Measurements from ENCODE around the gene ERICH6B. TPM values are rescaled to one million over a fixed set of nuclear protein-coding genes. Genes with fewer than 3 reads are reported as not detected.

The ERICH6B gene
- total RNA-seq, 1 donor from 2014 or later: not detected

DNA sequence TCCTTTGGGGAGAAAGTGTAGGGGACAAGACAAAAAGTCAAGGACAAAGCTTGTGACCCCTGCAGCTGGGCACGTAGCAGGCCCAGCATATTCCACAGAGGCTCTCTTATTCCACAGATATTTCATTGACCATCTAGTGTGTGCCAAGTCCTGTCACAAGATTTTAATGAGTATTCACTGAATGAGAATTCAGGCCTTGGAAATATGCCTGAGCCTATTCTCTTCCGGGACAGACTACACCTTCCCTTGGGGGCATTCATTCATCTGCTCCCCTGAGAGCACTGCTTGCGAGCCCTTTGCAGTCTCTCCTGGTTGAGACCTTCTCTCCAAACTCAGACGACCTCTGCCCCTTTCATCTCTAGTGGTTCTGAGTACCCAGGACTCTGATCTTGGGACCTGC lies 25.5 kb downstream of the ERICH6B start:
- no peak overlapping the region for H3K27ac Mint-ChIP-seq
- no peaks in the 10 kb centered on the region for H3K36me3 Mint-ChIP-seq
- no peak overlapping the region for H3K4me3 Mint-ChIP-seq
- H3K27me3 Mint-ChIP-seq: peaks cover 15% of the 10 kb centered on the region
- TF ChIP-seq, protein P1, sequence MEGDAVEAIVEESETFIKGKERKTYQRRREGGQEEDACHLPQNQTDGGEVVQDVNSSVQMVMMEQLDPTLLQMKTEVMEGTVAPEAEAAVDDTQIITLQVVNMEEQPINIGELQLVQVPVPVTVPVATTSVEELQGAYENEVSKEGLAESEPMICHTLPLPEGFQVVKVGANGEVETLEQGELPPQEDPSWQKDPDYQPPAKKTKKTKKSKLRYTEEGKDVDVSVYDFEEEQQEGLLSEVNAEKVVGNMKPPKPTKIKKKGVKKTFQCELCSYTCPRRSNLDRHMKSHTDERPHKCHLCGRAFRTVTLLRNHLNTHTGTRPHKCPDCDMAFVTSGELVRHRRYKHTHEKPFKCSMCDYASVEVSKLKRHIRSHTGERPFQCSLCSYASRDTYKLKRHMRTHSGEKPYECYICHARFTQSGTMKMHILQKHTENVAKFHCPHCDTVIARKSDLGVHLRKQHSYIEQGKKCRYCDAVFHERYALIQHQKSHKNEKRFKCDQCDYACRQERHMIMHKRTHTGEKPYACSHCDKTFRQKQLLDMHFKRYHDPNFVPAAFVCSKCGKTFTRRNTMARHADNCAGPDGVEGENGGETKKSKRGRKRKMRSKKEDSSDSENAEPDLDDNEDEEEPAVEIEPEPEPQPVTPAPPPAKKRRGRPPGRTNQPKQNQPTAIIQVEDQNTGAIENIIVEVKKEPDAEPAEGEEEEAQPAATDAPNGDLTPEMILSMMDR (conservative IDR thresholded peaks at IDR 0.05): no peak
- DNase-seq (ENCODE audit: extremely low spot score, unreplicated experiment): no peak
- H3K9me3 Mint-ChIP-seq: no peaks in the 10 kb centered on the region
- H3K4me1 Mint-ChIP-seq (ENCODE audit: unreplicated experiment): no peaks in the 10 kb centered on the region

DNA sequence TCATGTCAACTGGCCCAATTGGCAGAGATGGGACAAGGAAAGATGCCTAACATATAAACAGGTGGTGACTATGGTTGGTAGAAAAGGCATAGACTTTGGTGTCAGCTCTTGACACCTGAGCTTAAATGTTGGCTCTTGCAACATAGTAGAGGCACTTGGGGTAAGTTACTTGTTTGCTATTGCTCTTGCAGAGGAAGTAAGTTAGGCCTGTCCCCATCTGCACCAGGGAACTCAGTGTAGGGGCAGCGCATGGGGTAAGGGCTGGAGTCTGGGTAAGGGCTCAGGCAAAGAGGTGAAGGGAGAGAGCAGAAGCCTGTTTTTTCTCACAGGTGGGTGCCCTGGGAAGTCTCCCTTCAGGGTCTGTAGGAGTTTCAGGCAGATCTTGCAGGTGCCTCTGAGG lies 27.6 kb downstream of the ERICH6B start:
- no peaks in the 10 kb centered on the region for H3K9me3 Mint-ChIP-seq
- no peaks in the 10 kb centered on the region for H3K4me1 Mint-ChIP-seq (ENCODE audit: unreplicated experiment)
- no peak overlapping the region for H3K27ac Mint-ChIP-seq
- H3K4me3 Mint-ChIP-seq: no peak overlapping the region
- TF ChIP-seq, protein P1 (conservative IDR thresholded peaks at IDR 0.05): no peak
- peaks cover 9% of the 10 kb centered on the region for H3K27me3 Mint-ChIP-seq
- no peaks in the 10 kb centered on the region for H3K36me3 Mint-ChIP-seq
- DNase-seq (ENCODE audit: extremely low spot score, unreplicated experiment): no peak

DNA sequence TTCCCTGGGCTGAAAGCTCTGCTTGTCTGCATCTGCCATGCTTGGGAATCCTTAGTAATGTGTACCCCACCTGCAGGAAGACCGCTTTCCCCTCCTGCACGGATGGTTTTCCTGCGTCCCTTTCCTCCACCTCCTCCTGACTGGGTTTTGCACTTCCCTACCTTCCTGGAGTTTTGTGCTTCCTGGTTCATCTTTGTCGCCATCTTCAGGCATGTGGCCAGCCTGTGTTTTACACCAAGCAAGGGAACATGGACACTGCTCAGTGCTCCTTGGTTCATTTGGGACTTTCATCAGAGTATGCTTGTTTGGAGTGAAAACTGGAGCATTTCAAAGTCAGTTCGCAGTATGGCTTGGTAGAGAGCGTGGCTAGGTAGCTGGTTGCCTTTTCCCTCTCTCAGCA lies 30.7 kb downstream of the ERICH6B start:
- H3K36me3 Mint-ChIP-seq: no peaks in the 10 kb centered on the region

DNA sequence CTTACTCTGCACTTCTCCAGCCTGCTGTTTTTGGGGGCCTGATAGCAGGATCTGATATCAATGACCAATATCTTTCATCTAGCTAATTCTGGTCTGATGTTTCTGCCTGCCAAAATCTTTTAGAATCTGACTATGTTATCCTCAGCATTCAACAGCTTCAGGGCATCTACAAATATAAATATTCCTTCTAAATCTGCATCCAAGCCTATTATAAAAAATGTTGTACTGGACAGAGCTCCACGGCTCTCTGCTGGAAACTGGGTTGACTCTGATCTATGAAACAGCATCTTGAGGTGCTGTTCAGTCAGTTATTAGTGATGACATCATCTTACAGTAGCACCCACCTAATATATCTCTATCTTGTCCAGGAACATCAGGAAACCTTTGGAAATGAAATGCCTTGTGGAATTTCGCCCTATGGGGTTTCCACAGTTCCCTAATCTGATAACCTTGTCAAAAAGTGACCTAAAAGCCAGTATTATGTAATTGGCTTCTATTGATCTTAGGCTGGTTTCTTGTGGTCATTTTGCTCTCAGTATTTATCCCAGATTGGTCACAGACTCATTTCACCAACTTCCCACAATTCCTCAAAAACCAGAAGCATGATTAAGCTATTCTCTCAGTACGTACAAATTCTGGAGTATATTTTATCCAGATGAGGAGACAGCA lies 33.0 kb downstream of the ERICH6B start:
- Mint-ChIP-seq H3K4me3 (no peak overlapping the region), H3K4me1 (ENCODE audit: unreplicated experiment) (no peaks in the 10 kb centered on the region), H3K27ac (no peak overlapping the region), H3K36me3 (no peaks in the 10 kb centered on the region), H3K27me3 (peaks cover 15% of the 10 kb centered on the region), H3K9me3 (no peaks in the 10 kb centered on the region)
- no peak for DNase-seq (ENCODE audit: extremely low spot score, unreplicated experiment)
- TF ChIP-seq, protein P1 (conservative IDR thresholded peaks at IDR 0.05): no peak

More for the DNA sequence above, 30.7 kb downstream of the ERICH6B start:
- Mint-ChIP-seq H3K4me1 (ENCODE audit: unreplicated experiment) (no peaks in the 10 kb centered on the region), H3K4me3 (no peak overlapping the region), H3K27ac (no peak overlapping the region), H3K27me3 (peaks cover 10% of the 10 kb centered on the region), H3K9me3 (no peaks in the 10 kb centered on the region)
- DNase-seq (ENCODE audit: extremely low spot score, unreplicated experiment): no peak
- TF ChIP-seq, protein P1 (conservative IDR thresholded peaks at IDR 0.05): no peak

DNA sequence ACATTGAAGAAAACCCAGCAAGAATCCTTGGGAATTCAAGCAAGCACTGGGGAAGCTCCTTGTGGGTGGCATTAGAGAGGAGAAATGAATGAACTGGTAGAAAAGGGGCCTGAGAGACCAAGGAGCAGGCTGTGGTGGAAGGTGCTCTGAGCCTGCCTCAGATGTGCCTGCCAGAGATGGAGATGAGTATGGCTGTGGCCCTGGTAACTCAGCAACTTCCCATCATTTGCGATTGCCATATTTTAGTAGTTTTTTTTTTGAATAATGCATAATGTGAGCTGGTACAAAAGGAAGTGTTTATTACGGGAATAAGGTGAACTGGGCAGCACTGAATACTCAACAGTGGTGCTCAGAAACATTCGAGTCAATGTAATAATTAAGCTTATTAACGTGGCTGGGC lies 39.1 kb downstream of the ERICH6B start:
- TF ChIP-seq, protein P1 (conservative IDR thresholded peaks at IDR 0.05): no peak
- no peaks in the 10 kb centered on the region for H3K4me1 Mint-ChIP-seq (ENCODE audit: unreplicated experiment)
- peaks cover 22% of the 10 kb centered on the region for H3K27me3 Mint-ChIP-seq
- H3K27ac Mint-ChIP-seq: no peak overlapping the region
- no peak overlapping the region for H3K4me3 Mint-ChIP-seq
- H3K9me3 Mint-ChIP-seq: no peaks in the 10 kb centered on the region
- no peak for DNase-seq (ENCODE audit: extremely low spot score, unreplicated experiment)
- H3K36me3 Mint-ChIP-seq: no peaks in the 10 kb centered on the region

DNA sequence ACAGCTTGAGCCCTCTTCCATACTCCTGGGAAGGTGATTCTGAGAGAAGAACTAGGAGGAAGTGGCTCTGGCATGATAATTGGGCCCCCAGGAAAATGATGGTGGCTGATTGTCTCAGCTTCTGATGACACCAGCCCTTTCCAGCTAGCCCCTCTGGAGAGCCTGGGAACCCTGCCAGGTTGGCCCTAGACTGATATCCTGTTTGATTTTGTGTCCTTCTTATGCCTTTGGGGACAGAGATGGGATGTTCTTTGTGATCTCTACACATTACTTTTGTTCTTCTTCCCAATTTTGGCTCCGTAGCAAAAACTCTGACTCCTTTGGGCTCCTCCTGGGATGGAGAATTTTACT lies 39.7 kb downstream of the ERICH6B start:
- Mint-ChIP-seq H3K4me1 (ENCODE audit: unreplicated experiment) (no peaks in the 10 kb centered on the region), H3K36me3 (no peaks in the 10 kb centered on the region), H3K4me3 (no peak overlapping the region), H3K27me3 (peaks cover 25% of the 10 kb centered on the region), H3K9me3 (no peaks in the 10 kb centered on the region), H3K27ac (no peak overlapping the region)
- no peak for DNase-seq (ENCODE audit: extremely low spot score, unreplicated experiment)
- TF ChIP-seq, protein P1 (conservative IDR thresholded peaks at IDR 0.05): no peak
